ENCODE results near the gene RHOT2.

DNA sequence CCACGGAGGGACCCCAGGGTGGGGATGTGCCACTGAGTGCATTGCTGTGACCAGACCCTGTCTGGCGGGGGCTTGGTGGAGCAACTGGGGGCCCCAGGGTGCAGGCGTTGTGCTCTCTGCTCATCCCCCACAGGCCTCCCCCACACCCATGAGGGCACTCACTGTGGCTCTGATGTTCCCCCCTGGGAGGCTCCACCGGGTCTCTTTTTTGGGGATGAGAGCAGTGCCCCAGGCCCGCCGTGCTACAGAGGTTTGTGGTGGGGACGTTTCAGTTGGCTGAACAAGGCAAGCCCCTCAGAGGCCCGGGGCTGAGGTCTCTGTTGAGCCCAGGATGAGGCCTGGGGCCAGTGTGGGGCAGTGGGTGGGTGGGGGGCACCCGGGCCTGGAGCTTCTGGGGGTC is 55.8 kb downstream of the RHOT2 start:
- TF ChIP-seq EP300 (IDR thresholded peaks at IDR 0.05) (no peak), POLR2A (IDR thresholded peaks at IDR 0.05) (no peak), POLR2AphosphoS5 (IDR thresholded peaks at IDR 0.05) (no peak)
- TF ChIP-seq, protein P1, sequence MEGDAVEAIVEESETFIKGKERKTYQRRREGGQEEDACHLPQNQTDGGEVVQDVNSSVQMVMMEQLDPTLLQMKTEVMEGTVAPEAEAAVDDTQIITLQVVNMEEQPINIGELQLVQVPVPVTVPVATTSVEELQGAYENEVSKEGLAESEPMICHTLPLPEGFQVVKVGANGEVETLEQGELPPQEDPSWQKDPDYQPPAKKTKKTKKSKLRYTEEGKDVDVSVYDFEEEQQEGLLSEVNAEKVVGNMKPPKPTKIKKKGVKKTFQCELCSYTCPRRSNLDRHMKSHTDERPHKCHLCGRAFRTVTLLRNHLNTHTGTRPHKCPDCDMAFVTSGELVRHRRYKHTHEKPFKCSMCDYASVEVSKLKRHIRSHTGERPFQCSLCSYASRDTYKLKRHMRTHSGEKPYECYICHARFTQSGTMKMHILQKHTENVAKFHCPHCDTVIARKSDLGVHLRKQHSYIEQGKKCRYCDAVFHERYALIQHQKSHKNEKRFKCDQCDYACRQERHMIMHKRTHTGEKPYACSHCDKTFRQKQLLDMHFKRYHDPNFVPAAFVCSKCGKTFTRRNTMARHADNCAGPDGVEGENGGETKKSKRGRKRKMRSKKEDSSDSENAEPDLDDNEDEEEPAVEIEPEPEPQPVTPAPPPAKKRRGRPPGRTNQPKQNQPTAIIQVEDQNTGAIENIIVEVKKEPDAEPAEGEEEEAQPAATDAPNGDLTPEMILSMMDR (IDR thresholded peaks at IDR 0.05) = no peak
